A673 (cell line): ENCODE results near the gene ERP44. TPM values are rescaled to one million over a fixed set of nuclear protein-coding genes. Genes with fewer than 3 reads are reported as not detected.
"Not testable (repeated sequence)": the region's sequence is repeated elsewhere in the genome, so short reads cannot be mapped to it uniquely, and the experiment has no call there.

ENCODE experiments used
- BruUV-seq: library from RNA; stranded (reverse); fragments of 400-500 nt; replicated peaks from 2 replicates; lab custom pipeline; 2021; lab: Mats Ljungman, UMichigan
- CTCF ChIA-PET: fragments of 300-600 bp; sonication (Branson Sonifier 250); formaldehyde crosslinking; loops from one replicate; lab custom pipeline; 2022; ENCODE audit warnings: antibody characterized with exemption; lab: Charles Lee
- POLR2A ChIA-PET: fragments of 300-600 bp; sonication (Branson Sonifier 250); formaldehyde crosslinking; loops from one replicate; lab custom pipeline; 2022; ENCODE audit warnings: antibody characterized with exemption; ENCODE audit not compliant: low non-redundant PET; lab: Charles Lee
- DNase-seq: peaks from one replicate; pipeline ENCODE4 v3.0.0-alpha.2; 2015; ENCODE audit warnings: low spot score
- H3K27ac ChIP-seq: fragments of 200-600 bp; sonication (generic); 2 replicates; pipeline ENCODE4 v1.5.1; 2016; ENCODE audit warnings: mixed run types, low read depth, mild to moderate bottlenecking, mixed read lengths, antibody characterized with exemption, low read length; ENCODE audit not compliant: poor library complexity, severe bottlenecking
- H3K27me3 ChIP-seq: fragments of 200-600 bp; sonication (generic); replicated peaks from 2 replicates; pipeline ENCODE4 v1.6.1; 2017; ENCODE audit warnings: mixed run types, low read depth, mild to moderate bottlenecking, mixed read lengths, antibody characterized with exemption, low read length; ENCODE audit not compliant: insufficient read depth, poor library complexity
- H3K36me3 ChIP-seq: fragments of 200-600 bp; sonication (generic); 2 replicates; pipeline ENCODE4 v1.6.1; 2016; ENCODE audit warnings: mixed run types, mild to moderate bottlenecking, mixed read lengths, antibody characterized with exemption, low read length; ENCODE audit not compliant: insufficient read depth, poor library complexity, severe bottlenecking
- H3K4me1 ChIP-seq: fragments of 200-600 bp; sonication (generic); 2 replicates; pipeline ENCODE4 v1.6.1; 2017; ENCODE audit warnings: mixed run types, mild to moderate bottlenecking, mixed read lengths, antibody characterized with exemption, low read length; ENCODE audit not compliant: insufficient read depth, poor library complexity, severe bottlenecking
- H3K4me3 ChIP-seq: fragments of 200-600 bp; sonication (generic); 2 replicates; pipeline ENCODE4 v1.5.1; 2016; ENCODE audit warnings: low read depth, mixed run types, mild to moderate bottlenecking, mixed read lengths, low read length; ENCODE audit not compliant: poor library complexity, severe bottlenecking
- H3K9me3 ChIP-seq: fragments of 200-600 bp; sonication (generic); 2 replicates; pipeline ENCODE4 v1.6.1; 2016; ENCODE audit warnings: mixed run types, low read depth, mild to moderate bottlenecking, mixed read lengths, antibody characterized with exemption, low read length; ENCODE audit not compliant: poor library complexity, severe bottlenecking
- EZH2 ChIP-seq: fragments of 200-600 bp; sonication (generic); IDR thresholded peaks from 2 replicates; pipeline ENCODE4 v1.6.1; 2017; ENCODE audit warnings: borderline replicate concordance, low read depth, mild to moderate bottlenecking, mixed read lengths, antibody characterized with exemption, low read length; ENCODE audit not compliant: poor library complexity, severe bottlenecking
- intact Hi-C: fragments of 100-400 bp; cut with micrococcal nuclease; formaldehyde crosslinking; loops from one replicate; pipeline ENCODE4 v1.10.0; 2022; ENCODE audit not compliant: unreplicated experiment
- total RNA-seq: library from RNA; stranded (reverse); gene quantifications from 2 replicates; pipeline ENCODE4 v1.2.3, GENCODE V29; 2021
- TF ChIP-seq, protein P1 (sequence below): fragments of 300-800, 200-600 bp; sonication (generic); conservative IDR thresholded peaks from 2 replicates; pipeline ENCODE4 v1.5.1; 2017; ENCODE audit warnings: low read depth, mild to moderate bottlenecking, antibody characterized with exemption, low read length, moderate library complexity, mixed read lengths

Gene ERP44
- total RNA-seq, 1 experiment from 2014 or later = 16.8 TPM

DNA sequence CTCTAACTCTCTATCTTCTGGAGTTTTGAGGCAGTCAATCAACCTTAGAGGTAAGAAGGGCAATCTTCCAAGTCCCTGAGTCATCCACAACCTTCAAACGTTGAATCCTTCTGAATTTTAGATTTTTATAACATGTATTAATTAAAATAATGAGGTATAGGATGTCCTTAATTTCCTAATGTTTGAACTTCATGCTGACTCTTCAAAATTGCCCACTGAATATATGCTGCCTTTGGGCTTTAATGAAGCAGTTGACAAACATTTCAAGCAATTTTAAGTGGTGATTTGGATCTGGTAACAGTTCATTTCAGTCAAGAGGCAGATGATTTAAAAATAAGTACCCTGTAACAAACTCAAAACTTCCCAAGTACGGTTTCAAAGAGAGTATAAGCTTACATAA is 26.0 kb downstream of the ERP44 start:
- Histone ChIP-seq H3K27ac (no peak overlapping the region), H3K27me3 (no peaks in the 10 kb centered on the region), H3K4me3 (no peak overlapping the region), H3K4me1 (peaks cover 16% of the 10 kb centered on the region), H3K9me3 (no peaks in the 10 kb centered on the region), H3K36me3 (no peaks in the 10 kb centered on the region)
- intact Hi-C loops = no loop called here
- TF ChIP-seq, protein P1, sequence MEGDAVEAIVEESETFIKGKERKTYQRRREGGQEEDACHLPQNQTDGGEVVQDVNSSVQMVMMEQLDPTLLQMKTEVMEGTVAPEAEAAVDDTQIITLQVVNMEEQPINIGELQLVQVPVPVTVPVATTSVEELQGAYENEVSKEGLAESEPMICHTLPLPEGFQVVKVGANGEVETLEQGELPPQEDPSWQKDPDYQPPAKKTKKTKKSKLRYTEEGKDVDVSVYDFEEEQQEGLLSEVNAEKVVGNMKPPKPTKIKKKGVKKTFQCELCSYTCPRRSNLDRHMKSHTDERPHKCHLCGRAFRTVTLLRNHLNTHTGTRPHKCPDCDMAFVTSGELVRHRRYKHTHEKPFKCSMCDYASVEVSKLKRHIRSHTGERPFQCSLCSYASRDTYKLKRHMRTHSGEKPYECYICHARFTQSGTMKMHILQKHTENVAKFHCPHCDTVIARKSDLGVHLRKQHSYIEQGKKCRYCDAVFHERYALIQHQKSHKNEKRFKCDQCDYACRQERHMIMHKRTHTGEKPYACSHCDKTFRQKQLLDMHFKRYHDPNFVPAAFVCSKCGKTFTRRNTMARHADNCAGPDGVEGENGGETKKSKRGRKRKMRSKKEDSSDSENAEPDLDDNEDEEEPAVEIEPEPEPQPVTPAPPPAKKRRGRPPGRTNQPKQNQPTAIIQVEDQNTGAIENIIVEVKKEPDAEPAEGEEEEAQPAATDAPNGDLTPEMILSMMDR = no peak
- no peak for TF ChIP-seq EZH2
- no peak for DNase-seq
- no TSS peak for BruUV-seq
- ChIA-PET CTCF (no interaction called here), POLR2A (no interaction called here)

DNA sequence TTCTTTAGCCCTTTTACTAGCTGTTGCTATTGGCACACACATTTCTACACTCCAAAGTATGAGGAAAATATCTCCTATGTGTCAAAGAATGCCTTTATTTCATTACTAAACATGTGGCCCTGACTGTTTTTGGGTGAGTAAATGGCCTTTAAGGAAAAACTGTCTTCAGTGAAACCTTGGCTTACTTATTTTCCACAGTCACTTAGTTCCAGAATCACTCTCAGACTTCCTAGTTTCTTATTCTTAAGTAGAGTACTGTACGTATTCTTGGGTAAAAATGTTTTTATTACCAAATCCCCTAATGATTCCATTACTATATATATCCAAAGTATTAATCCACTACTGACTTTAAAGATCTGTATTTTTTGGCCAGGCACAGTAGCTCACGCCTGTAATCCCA is 27.5 kb downstream of the ERP44 start:
- Histone ChIP-seq H3K27me3 (no peaks in the 10 kb centered on the region), H3K4me1 (peaks cover 23% of the 10 kb centered on the region), H3K4me3 (no peak overlapping the region), H3K27ac (no peak overlapping the region), H3K9me3 (no peaks in the 10 kb centered on the region), H3K36me3 (no peaks in the 10 kb centered on the region)
- ChIA-PET POLR2A (no interaction called here), CTCF (no interaction called here)
- intact Hi-C loops = no loop called here
- no TSS peak for BruUV-seq
- TF ChIP-seq EZH2 = no peak
- TF ChIP-seq, protein P1 = no peak
- DNase-seq = no peak

DNA sequence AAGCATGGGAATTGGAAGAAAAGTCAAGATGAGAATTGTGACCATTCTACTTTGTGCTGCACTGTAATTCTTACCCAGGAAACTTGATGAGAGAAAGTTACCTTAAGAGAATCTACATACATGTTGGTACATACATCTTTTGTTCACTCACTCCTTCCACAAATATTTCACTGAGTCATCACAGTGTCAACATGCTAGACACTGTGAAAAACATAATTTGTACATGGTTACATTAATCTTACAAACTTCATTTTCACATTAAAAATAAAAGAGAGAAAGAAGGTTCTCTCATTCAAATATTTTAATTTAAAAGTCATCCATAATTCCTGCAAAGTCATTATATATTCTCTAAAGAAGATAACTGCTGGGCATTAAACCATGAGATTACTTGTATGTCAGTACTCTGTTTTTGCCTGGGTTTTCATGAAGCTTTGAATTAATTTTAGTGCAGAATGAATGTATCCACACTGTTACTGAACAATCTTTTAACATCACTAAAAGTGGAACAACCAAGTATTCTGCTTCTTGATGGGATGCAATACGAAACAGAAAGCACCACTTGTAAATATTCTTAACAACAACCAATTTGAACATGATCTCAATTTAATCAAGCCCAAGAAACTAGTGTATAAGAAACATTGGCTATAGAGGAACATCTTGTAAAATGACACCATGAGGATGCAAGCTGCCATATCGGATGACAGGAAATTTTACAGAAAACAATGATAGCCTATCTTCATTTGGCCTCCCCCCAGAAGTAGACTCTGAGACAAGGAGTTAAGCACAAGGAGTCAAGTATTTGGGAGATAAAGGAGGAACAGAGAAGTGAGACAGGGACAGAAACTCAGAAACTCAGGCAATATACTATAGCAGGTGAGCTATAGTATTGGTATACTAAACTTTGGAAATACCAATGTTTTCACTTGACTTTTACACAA is 28.4 kb downstream of the ERP44 start:
- Histone ChIP-seq H3K36me3 (no peaks in the 10 kb centered on the region), H3K27me3 (no peaks in the 10 kb centered on the region), H3K9me3 (no peaks in the 10 kb centered on the region), H3K27ac (peak overlapping the region; percentile 22), H3K4me3 (no peak overlapping the region), H3K4me1 (peaks cover 25% of the 10 kb centered on the region)
- intact Hi-C loops = no loop called here
- ChIA-PET CTCF (no interaction called here), POLR2A (no interaction called here)
- TF ChIP-seq, protein P1 = no peak
- no peak for TF ChIP-seq EZH2
- no TSS peak for BruUV-seq
- peak; percentile 51 for DNase-seq

DNA sequence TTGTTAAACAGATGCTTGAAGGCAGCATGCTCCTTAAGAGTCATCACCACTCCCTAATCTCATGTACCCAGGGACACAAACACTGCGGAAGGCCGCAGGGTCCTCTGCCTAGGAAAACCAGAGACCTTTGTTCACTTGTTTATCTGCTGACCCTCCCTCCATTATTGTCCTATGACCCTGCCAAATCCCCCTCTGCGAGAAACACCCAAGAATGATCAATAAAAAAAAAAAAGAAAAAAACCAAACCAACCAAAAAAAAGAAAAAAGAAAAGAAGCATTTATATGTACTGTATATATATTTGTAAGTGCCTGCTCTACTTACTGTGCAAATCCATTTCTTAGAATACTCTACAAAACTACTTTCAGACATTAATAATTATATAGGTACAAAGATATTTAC is 29.7 kb downstream of the ERP44 start:
- H3K27ac ChIP-seq, DNase-seq, BruUV-seq: not testable (repeated sequence)

DNA sequence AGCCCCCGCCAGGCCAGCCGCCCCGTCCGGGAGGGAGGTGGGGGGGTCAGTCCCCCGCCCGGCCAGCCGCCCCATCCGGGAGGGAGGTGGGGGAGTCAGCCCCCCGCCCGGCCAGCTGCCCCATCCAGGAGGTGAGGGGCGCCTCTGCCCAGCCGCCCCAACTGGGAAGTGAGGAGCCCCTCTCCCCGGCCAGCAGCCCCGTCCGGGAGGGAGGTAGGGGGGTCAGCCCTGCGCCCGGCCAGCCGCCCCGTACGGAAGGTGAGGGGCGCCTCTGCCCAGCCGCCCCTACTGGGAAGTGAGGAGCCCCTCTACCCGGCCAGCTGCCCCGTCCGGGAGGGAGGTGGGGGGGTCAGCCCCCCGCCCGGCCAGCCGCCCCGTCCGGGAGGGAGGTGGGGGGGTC is 30.8 kb downstream of the ERP44 start:
- H3K36me3 ChIP-seq, POLR2A ChIA-PET, H3K4me3 ChIP-seq, BruUV-seq, CTCF ChIA-PET, DNase-seq, intact Hi-C loops, H3K9me3 ChIP-seq, H3K27me3 ChIP-seq, H3K27ac ChIP-seq: not testable (repeated sequence)
- peaks cover 44% of the 10 kb centered on the region for H3K4me1 ChIP-seq

More for the DNA sequence above, 29.7 kb downstream of the ERP44 start:
- H3K27me3 ChIP-seq, POLR2A ChIA-PET, H3K9me3 ChIP-seq, H3K4me3 ChIP-seq, intact Hi-C loops, H3K36me3 ChIP-seq, CTCF ChIA-PET: not testable (repeated sequence)
- H3K4me1 ChIP-seq = peaks cover 33% of the 10 kb centered on the region
